Adrenal gland (tissue), 5 donors: ENCODE measurements around the gene ZNF99.

ENCODE experiments used
- CTCF ChIP-seq, 6 experiments: fragments of 450-650 bp in 4 of 6; fragments of 200-600 bp in 2 of 6; sonication (generic) in 1 of 6; IDR thresholded peaks; 1 replicate in 5 of 6; 2 replicates in 1 of 6; pipeline versions ENCODE4 v1.5.1 to v1.8.0; 2016 to 2021; ENCODE audit warnings: antibody characterized with exemption in 6 of 6, mild to moderate bottlenecking in 2 of 6, moderate library complexity in 1 of 6
- POLR2A ChIP-seq, 2 donors: fragments of 450-650 bp; IDR thresholded peaks; one replicate each; pipeline ENCODE4 v1.6.1; 2017; ENCODE audit warnings: antibody characterized with exemption in 2 of 2, mild to moderate bottlenecking in 2 of 2, moderate library complexity in 1 of 2
- donor health status: DM: no; HTN: no; CAD: no.

GRCh38 chr19:22807061-22807835, 23.3 kb upstream of the ZNF99 start:
- no peak for TF ChIP-seq CTCF (IDR thresholded peaks at IDR 0.05)
- no peak for TF ChIP-seq POLR2A (IDR thresholded peaks at IDR 0.05)
